Hepatocyte (in vitro differentiated cells): ENCODE results near the gene MEF2B. TPM values are rescaled to one million over a fixed set of nuclear protein-coding genes. Genes with fewer than 3 reads are reported as not detected.

Source experiments
- DNase-seq: peaks from one replicate; pipeline ENCODE4 v3.0.0-alpha.2; 2016; ENCODE audit warnings: low spot score
- H2AFZ ChIP-seq: fragments of 200-600 bp; sonication (generic); 2 replicates; pipeline ENCODE4 v1.6.0; 2016; ENCODE audit warnings: antibody characterized with exemption, mild to moderate bottlenecking
- H3K27ac ChIP-seq: fragments of 200-600 bp; sonication (generic); 2 replicates; pipeline ENCODE4 v1.5.1; 2016; ENCODE audit warnings: mild to moderate bottlenecking
- H3K27me3 ChIP-seq: fragments of 200-600 bp; sonication (generic); 2 replicates; pipeline ENCODE4 v1.6.1; 2016
- H3K36me3 ChIP-seq: fragments of 200-600 bp; sonication (generic); replicated peaks from 2 replicates; pipeline ENCODE4 v1.5.1; 2016; ENCODE audit warnings: low read depth; ENCODE audit not compliant: insufficient read depth
- H3K4me1 ChIP-seq: fragments of 200-600 bp; sonication (generic); 2 replicates; pipeline ENCODE4 v1.5.1; 2016; ENCODE audit warnings: mild to moderate bottlenecking, moderate library complexity; ENCODE audit not compliant: insufficient read depth
- H3K4me2 ChIP-seq: fragments of 200-600 bp; sonication (generic); 2 replicates; pipeline ENCODE4 v1.6.0; 2016
- H3K4me3 ChIP-seq: fragments of 200-600 bp; sonication (generic); 2 replicates; pipeline ENCODE4 v1.5.1; 2016; ENCODE audit warnings: mild to moderate bottlenecking
- H3K79me2 ChIP-seq: fragments of 200-600 bp; sonication (generic); 2 replicates; pipeline ENCODE4 v1.6.0; 2017; ENCODE audit warnings: mild to moderate bottlenecking
- H3K9me2 ChIP-seq: fragments of 200-600 bp; sonication (generic); replicated peaks from 2 replicates; pipeline ENCODE4 v1.6.0; 2017; ENCODE audit warnings: mild to moderate bottlenecking; ENCODE audit not compliant: insufficient read depth
- H3K9me3 ChIP-seq: fragments of 200-600 bp; sonication (generic); 2 replicates; pipeline ENCODE4 v1.5.1; 2016; ENCODE audit warnings: low read depth, mild to moderate bottlenecking
- H4K20me1 ChIP-seq: fragments of 200-600 bp; sonication (generic); 2 replicates; pipeline ENCODE4 v1.6.0; 2016; ENCODE audit warnings: mild to moderate bottlenecking; ENCODE audit not compliant: insufficient read depth, poor library complexity, severe bottlenecking
- EZH2 ChIP-seq: fragments of 200-600 bp; sonication (generic); IDR thresholded peaks from 2 replicates; pipeline ENCODE4 v1.6.1; 2016; ENCODE audit warnings: antibody characterized with exemption, mild to moderate bottlenecking, borderline replicate concordance
- EZH2phosphoT487 ChIP-seq: fragments of 200-600 bp; sonication (generic); IDR thresholded peaks from one replicate; pipeline ENCODE4 v1.6.1; 2018; ENCODE audit warnings: antibody characterized with exemption, mild to moderate bottlenecking, low read depth, moderate library complexity; ENCODE audit not compliant: unreplicated experiment, severe bottlenecking
- WGBS: methylation state at CpG from one replicate; pipeline ENCODE4 v1.1.6; 2016; ENCODE audit warnings: low lambda C conversion rate; ENCODE audit errors: missing lambda C conversion rate; 5-methylcytosine and 5-hydroxymethylcytosine counted together
- polyA plus RNA-seq: library from polyadenylated mRNA; unstranded; fragments of >200 nt; fragmentation: Nextera tagmentation; extraction: Ambion mirVana; gene quantifications from 2 replicates; pipeline ENCODE4 v1.2.1, GENCODE V29; 2016
- total RNA-seq: library from RNA; depleted of rRNA; stranded (reverse); fragments of >200 nt; gene quantifications from 2 replicates; pipeline ENCODE4 v1.2.3, GENCODE V29; 2014
- TF ChIP-seq, protein P1 (sequence below): fragments of 200-600 bp; sonication (generic); IDR thresholded peaks from 2 replicates; pipeline ENCODE4 v1.5.1; 2016; ENCODE audit warnings: antibody characterized with exemption, mild to moderate bottlenecking; ENCODE audit not compliant: poor library complexity

MEF2B gene
- total and polyA plus RNA-seq, 2 experiments from 2014 or later, result 0.70 to 2.6 TPM

DNA sequence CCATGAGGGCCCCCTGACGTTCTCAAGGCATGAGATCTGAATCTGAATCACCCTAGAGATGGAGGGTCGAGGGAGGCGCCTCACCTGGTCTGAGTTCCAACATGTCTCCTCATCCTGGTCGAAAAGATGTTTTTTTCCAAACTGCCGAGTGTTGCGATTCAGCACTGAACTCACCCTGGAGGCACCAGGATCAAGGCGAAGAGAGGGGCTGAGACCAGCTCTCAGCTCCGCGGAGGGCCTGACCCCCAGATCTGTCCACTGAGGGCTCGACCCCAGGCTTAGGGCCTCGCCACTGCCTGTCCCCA is 32.6 kb upstream of the MEF2B start:
- 37% methylated on average over 11 of the region's 11 CpGs for WGBS
- no peaks in the 10 kb centered on the region for H3K4me1 ChIP-seq
- peak overlapping the region; percentile 74 for H3K4me3 ChIP-seq
- H3K9me2 ChIP-seq, result no peaks in the 10 kb centered on the region
- no peaks in the 10 kb centered on the region for H3K36me3 ChIP-seq
- DNase-seq, result no peak
- peak overlapping the region; percentile 92 for H3K4me2 ChIP-seq
- TF ChIP-seq, protein P1, sequence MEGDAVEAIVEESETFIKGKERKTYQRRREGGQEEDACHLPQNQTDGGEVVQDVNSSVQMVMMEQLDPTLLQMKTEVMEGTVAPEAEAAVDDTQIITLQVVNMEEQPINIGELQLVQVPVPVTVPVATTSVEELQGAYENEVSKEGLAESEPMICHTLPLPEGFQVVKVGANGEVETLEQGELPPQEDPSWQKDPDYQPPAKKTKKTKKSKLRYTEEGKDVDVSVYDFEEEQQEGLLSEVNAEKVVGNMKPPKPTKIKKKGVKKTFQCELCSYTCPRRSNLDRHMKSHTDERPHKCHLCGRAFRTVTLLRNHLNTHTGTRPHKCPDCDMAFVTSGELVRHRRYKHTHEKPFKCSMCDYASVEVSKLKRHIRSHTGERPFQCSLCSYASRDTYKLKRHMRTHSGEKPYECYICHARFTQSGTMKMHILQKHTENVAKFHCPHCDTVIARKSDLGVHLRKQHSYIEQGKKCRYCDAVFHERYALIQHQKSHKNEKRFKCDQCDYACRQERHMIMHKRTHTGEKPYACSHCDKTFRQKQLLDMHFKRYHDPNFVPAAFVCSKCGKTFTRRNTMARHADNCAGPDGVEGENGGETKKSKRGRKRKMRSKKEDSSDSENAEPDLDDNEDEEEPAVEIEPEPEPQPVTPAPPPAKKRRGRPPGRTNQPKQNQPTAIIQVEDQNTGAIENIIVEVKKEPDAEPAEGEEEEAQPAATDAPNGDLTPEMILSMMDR, result no peak
- no peak for TF ChIP-seq EZH2phosphoT487
- no peak for TF ChIP-seq EZH2
- peak overlapping the region; percentile 88 for H2AFZ ChIP-seq
- no peaks in the 10 kb centered on the region for H4K20me1 ChIP-seq
- H3K27me3 ChIP-seq, result peaks cover 4% of the 10 kb centered on the region
- H3K79me2 ChIP-seq, result peaks cover 2% of the 10 kb centered on the region
- no peaks in the 10 kb centered on the region for H3K9me3 ChIP-seq
- peak overlapping the region; percentile 75 for H3K27ac ChIP-seq

DNA sequence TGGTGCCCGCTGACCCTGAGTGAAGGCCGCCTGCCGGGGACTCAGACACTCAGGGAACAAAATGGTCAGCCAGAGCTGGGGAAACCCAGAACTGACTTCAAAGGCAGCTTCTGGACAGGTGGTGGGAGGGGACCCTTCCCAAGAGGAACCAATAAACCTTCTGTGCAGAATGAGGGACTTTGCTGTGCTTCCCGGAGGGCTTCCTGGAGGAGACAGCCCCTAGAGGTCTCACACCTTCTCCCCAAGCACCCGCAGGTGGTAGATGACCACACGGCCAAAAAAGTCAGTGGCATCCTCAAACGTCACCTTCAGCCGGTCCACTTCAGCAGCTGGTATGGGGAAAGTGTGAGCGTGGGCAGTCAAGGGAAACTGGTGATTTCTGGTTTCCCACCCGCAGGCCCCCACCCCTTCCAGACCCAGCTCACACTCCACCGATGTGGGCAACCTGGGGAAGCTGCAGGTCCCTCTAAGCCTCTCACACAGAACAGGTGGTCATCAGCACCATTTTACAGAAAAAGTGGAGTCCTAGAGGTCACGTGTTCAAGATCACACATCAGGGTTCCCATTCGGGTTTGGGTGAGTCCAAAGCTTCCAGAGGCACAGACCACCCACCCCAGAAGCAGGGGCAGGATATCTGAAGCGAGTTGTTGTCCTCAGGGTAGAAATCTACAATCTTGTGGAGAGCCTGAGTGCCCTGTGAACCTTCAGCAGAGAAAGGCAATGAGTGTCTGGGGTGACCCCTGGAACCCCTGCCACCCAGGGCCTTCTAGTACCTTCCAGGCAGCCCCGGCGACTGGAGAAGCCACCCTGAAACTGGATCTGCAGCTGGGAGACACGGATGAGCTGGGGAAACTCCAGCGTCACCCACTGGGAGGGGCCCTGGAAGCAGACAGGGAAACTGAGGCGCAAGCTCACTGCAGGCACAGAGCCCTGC is 31.9 kb upstream of the MEF2B start:
- Histone ChIP-seq H4K20me1 (no peaks in the 10 kb centered on the region), H3K27ac (no peak overlapping the region), H3K36me3 (no peaks in the 10 kb centered on the region), H2AFZ (no peak overlapping the region), H3K4me3 (no peak overlapping the region), H3K9me3 (no peaks in the 10 kb centered on the region), H3K9me2 (no peaks in the 10 kb centered on the region), H3K79me2 (peaks cover 2% of the 10 kb centered on the region), H3K27me3 (peaks cover 4% of the 10 kb centered on the region), H3K4me2 (peak overlapping the region; percentile 92), H3K4me1 (no peaks in the 10 kb centered on the region)
- 83% methylated on average over 19 of the region's 19 CpGs for WGBS
- TF ChIP-seq, protein P1, result no peak
- TF ChIP-seq EZH2 (no peak), EZH2phosphoT487 (no peak)
- DNase-seq, result no peak

DNA sequence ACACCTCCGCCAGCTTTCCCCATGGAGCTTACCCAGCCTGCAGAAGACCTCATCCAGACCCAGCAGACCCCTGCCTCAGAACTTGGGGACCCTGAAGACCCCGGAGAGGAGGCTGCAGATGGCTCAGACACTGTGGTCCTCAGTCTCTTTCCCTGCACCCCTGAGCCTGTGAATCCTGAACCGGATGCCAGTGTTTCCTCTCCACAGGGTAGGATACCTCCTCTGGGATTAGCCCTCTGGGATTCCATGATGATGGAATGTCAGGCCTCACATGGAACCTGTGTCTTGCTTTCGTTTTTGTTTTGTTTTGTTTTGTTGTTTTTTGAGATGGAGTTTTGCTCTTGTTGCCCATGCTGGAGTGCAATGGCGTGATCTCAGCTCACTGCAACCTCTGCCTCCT is 23.9 kb upstream of the MEF2B start:
- TF ChIP-seq EZH2phosphoT487 (no peak), EZH2 (no peak)
- TF ChIP-seq, protein P1, result no peak
- H2AFZ ChIP-seq, result no peak overlapping the region
- 92% methylated on average over 5 of the region's 5 CpGs for WGBS
- no peak overlapping the region for H3K4me3 ChIP-seq
- H3K27ac ChIP-seq, result no peak overlapping the region
- no peaks in the 10 kb centered on the region for H3K9me3 ChIP-seq
- peaks cover 41% of the 10 kb centered on the region for H3K79me2 ChIP-seq
- no peaks in the 10 kb centered on the region for H3K27me3 ChIP-seq
- H3K4me2 ChIP-seq, result peak overlapping the region; percentile 72
- no peaks in the 10 kb centered on the region for H3K9me2 ChIP-seq
- H3K4me1 ChIP-seq, result peaks cover 12% of the 10 kb centered on the region
- no peak for DNase-seq
- H3K36me3 ChIP-seq, result no peaks in the 10 kb centered on the region
- H4K20me1 ChIP-seq, result no peaks in the 10 kb centered on the region
